COR-L47 (cell line): ENCODE results near the gene CCNK.
A peak's percentile ranks its signal among the peaks of the same experiment; 100 is the strongest.

Experiments
- DNase-seq: peaks from one replicate; lab custom pipeline; 2025; lab: John Stamatoyannopoulos, UW

CCNK gene

DNA sequence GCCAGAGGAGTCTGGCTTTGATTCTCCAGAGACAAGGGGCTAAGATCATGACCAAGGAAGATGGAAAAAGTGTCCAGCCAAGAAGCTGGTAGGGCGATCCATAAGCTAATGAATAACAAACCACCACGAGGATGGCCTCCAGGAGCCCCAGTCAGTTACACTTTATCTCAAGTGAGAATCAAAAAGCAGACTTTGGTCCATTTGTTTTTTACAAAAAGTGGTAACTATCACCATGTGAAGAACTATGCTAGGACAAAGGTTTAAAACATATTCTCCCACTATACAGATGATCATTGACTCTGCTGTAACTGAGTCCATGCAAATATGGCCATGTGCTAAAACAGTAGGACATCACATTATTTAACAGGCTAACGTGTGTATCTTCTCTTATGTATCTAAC lies 14.5 kb upstream of the CCNK start:
- DNase-seq, result no peak

DNA sequence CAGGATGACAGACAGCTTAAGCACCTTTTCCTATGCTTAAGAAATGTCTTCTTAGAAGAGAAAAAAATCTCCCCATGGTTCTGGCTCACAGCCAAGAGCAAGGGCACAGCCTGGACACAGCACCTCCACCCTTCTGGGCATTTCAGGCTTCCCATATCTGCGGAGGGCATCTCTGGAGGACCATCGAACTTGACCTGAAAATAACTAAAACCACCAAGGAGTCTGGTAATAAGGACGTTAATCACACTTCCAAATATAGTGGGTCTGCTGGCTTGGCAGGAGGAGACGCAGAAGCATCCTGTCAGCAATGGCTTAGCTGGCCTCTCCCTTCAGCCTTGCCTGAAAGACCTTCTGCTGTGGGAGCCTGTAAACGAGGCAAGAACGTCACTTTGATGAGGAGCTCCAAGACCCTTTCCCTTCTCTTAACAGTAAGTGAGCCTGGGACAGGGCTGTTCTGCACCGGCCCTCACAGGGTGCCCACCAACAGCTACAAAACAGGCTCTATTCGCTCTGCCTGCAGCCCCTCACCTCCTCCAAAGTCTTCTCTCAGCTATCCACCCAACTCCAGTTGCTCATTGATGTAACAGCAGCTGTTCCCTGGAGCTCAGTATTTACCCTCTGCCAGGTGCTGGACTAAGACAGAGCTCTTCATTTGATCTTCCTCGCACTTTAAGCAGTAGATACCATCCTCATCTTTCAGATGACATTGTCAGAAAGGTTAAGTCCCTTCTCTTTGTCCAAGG lies 13.7 kb upstream of the CCNK start:
- no peak for DNase-seq

DNA sequence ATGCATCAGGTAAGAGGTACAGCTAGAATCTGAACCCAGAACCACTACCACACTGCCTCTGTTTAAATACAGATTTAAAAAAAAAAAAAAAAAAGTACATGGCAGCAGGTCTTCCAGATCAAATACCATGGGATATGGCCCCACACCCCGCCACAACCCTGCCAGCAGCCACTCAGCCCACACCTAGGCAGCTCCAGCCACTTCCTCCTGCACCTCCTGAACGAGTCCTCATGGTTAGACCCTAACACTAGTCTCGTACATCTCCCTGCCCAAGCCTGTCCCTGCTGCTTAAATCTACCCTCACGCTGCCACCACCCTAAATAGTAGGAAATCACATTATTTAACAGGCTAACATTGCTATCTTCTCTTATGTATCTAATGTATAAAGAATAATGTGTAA lies 13.1 kb upstream of the CCNK start:
- no peak for DNase-seq

DNA sequence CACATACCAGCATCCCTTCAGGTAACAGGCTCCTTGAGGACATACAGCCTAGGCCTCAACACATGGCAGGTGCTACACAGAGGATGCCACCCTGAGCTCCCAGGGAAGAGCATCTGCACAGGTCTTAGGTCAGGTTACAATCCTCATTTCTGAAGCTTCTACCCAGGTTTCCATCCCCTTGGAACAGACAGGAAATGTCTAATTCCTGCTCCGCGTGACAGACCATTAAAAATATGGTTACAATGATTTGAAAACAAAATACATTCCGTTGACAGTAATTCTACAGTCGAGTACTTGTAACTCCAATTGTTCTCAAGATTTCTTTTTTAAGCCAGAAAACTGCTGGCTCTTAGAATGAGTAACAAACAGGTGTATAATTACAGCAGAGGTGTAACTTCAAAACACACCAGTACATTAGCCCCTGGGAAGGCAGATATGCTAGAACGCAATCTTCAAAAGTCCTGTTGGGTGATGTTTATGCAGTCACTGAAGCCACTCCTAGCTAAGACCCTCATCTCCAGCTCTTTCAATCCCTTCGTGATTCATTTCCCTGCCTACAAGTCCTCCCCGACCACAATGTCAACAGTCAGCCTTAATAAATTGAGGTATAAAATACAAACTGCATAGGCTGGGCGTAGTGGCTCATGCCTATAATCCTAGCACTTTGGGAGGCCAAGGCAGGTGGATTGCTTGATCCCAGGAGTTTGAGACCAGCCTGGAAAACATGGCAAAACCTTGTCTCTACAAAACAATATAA lies 12.2 kb upstream of the CCNK start:
- DNase-seq, result no peak

DNA sequence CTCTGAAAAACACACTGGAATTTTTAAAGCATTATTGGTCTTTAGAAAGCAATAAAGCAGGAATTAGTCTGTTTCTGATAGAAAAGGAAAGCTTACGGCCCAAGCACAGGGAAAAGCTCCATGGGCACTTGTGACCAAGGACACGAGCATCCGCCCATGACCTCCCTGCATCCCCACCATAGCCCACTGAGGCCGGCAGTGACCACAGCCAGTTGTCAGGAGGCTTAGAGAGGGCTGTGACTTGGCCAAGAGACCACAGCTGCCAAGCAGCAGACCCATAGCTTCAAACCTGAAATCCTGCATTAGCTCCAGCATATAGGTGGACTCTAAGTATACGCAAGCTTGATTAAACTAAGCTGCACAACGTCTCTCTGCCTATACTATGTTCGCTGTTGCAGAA lies 9.5 kb upstream of the CCNK start:
- no peak for DNase-seq

DNA sequence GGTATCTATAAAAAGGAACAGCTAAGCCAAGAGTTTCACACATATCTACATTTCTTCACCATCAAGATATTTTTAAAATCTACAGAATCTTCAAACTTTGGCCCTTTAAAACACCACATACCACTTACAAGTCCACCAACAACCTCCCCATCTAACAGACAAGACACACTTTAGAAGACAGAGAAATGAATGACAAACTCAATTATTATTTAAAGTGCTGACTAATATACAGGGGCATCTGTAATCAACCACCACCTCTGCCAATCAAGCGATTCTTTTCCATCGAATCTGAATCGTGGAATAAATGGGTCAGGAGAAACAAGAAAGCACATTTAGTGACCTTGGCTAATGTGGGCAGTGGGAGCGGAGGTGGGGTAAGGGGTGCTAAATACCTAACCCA lies 8.3 kb upstream of the CCNK start:
- no peak for DNase-seq

DNA sequence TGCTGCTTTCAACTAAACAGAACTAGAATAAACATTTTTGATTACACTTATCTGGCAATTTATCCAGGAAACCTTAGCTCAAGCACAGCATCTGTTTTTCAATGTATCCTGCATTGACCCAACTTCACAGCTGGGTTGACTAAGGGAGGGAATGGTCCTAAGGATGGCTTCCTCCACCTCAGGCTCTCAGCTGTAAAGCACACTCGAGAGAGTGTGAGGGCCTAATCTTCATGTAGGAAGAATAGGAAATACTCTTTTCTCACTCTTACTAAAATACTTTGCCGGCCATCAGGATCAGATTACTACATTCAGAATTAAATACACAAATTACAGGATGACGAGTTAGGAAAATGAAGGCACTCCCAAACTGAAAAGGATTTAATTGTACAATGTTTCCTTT lies 7.8 kb upstream of the CCNK start:
- DNase-seq, result no peak

DNA sequence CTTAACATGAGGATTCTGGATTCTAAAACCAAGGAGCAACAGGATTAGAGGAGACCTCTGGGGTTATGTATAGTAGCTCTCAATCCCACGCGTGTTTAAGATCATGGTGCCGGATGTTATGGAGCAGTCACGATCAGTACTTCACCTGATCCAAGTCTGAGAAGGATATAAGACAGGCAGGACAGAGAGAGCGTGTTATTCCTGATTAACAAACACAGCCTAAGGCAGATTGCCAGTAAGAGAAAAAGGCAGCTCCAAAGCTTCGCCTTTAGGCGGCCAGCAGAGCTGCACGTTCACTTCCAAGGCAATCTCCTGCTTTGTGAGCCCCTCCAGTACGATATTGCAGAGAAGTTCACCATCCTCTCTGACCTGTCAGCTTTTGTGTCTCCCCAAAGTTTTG lies 6.0 kb upstream of the CCNK start:
- no peak for DNase-seq

DNA sequence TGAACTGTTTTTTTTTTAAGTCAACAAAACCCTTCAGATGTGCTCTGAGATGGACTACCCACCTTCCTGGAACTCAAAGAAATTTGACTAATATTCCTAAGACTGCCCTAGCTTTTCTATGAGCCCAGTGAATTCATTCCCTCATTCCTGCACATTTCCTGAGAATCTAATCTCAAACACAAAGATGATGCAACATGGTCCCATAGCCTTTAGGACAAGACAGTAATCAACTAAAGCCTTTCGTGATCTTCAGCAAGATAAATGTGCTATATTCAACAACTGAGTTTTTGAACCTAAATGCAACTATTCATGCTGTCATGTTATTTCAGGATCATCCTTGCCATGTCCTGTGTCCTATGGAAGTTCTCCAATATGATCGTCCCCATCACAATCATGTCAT lies 5.5 kb upstream of the CCNK start:
- DNase-seq, result no peak

DNA sequence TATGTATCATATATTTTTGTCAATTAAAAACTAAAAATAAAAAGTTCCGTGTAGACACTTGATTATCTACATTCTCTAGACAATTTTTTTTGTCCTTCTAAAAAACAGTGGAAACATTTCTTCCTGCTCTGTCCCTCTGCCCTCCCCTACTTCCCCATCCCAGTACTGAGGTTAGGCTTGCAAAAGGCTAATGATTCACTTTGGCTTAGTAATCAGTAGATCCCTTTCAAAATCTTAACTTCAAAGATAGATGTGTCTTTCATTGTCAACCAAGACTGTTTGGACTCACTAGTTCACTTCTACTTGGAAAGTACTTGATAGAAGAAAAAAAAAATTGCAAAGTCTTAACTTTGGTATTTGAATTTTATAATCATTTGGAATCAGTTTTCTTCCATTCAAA lies 4.3 kb upstream of the CCNK start:
- DNase-seq, result no peak

DNA sequence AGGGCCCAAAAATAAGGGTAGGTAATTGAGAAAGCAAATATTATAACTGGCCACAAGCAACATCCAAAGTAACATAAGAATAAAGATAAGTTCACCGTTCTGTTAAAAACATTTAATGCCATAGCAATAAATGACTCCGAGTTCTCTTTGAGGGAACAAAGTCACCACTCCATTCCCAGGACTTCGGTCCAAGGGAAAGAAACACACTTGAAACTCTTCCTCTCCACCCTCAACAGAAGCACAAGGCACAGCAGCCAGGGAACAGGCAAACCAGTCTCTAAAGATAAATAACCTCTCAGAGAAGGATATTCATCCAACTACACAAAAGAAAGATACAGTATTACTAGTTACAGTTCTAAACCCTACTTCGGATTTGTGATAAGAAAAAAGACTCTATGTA lies 3.1 kb upstream of the CCNK start:
- DNase-seq, result no peak

DNA sequence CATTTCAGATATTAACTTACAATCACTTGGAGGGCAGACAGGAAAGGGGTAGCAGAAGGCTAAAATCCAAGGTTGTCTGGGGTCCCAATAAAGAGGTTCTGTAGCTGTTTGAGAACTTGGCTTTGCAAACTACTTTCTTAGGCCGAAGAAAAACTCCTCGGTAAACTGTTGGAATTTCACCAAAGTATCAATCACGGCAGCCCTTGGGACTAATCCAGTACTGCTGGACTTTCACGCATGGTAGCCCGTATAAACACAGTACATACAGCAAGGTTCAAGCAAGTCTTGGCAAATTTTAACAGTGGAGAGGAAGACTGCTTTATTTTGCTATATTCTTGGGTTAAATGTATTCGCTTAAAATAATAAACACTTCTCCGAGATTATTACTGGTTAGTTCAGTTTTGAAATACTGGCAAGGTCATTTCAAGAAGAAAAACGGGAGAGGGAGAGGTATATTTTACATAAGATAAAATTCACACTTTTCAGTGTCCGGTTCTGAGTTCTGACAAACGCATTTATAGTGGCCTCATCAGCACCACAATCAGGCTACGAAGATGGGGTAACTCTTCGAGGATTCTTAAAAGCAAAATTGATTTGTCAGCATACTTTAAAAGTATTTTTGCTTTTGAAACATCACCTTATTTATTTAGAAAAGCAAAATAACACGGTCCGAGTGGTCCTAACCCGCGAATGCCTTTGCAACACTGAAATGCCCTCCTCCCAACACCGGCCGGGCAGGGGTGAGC lies 1.9 kb upstream of the CCNK start:
- no peak for DNase-seq

DNA sequence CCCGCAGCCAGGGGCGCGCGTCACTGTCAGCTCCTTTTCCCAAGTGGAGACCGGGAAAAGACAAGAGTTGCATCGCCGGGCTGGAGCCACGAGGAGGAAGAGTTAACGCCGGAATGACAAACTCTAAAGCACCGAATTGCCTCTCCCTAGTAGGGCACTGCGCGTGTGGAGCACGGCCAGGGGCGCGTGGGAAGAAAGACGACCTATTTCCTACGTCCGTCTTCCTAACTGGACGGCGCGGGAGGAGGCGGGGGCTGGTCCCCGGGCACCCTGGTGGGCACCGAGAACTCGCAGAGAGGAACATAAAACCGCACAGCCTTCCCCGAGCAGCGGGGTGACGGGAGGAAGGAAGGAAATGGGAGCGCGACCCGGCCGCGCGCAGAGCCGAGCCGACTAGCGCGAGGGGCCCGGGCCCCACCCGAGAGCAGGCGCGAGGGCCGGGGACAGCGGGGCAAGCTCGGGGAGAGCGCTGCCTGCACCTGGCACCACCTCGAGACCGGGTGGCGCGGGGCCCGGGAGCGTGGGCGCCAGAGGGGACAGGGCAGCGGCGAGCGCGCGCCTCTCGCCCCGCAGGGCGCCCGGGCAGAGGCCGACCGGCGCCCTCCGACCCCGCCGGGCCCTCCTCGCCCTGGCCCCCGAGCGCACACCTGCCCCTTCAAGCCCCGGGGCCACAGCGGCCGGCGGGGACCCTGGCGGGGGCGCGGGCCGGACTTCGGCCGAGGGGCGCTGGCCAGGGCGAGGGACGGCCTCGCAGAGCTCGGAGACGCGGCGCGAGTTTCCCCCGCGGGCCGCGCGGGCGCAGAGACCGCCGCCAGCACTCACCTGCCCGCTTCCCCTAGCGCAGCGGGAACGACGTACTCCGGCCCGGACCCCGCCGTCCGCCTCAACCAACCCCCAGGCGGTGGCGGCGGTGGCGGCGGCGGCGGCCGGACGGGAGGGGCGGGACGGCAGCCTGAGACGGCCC lies 1.0 kb upstream of the CCNK start, which contains the start of gene SETD3:
Gene SETD3 (minus strand): TSS at position 954 of the 964 bp plus-strand sequence. CDS start 15,054 bp downstream, outside the sequence.
- DNase-seq, result peak; percentile 43

DNA sequence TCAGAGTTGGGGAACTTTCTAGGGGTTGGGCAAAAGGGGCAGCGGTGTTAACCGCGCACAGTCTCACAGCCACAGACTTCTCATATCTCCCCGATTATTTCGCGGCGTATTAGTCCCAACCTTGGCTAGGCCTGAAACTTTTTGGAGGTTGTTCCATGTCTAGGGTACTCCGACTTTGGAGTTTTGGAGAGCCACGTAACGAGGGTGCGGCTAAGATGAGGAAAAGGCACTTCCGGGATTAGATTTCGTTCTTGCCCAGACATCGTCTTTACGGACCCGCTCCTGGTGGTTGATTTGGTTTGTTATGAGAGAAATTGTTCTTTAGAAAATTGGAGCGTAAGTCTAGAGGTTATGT lies 513 bp downstream of the CCNK start:
- DNase-seq, result no peak

DNA sequence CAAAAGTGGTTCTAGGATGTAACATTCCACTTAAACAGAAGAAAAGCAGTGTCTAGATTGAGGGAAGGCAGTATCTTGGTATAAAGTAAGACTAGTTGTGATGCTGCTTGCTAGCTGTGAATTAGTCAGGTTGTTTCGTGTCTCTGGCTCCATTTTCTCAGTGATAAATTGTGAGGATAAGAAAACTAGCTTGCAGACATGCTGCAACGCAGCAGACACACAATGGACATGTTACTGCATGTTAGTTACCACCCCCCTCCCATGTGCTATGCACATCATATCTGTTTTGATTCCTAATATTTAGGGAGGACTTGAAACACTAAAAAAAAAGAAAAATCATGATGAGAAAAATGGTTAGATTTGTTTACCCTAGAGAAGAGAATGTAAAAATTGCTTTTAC lies 2.9 kb downstream of the CCNK start:
- DNase-seq, result no peak

DNA sequence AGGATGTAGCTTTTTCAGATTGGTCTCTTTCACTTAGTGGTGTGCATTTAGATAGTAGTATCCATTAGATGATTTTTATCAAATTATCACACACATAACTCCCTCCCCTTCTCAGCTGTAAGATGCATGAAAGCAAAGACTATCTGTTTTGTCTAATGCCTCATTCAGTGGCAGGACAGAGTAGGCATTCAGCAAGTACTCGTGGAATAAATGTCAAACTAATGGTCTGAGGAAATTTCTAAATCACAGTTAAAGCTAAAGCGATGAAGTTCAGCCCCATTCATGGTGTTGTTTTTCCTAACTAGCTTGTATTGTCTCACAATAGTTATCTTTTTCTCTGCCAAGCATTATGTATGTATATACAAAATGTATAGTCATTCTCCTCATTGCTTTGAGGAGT lies 16.1 kb downstream of the CCNK start:
- DNase-seq, result no peak

DNA sequence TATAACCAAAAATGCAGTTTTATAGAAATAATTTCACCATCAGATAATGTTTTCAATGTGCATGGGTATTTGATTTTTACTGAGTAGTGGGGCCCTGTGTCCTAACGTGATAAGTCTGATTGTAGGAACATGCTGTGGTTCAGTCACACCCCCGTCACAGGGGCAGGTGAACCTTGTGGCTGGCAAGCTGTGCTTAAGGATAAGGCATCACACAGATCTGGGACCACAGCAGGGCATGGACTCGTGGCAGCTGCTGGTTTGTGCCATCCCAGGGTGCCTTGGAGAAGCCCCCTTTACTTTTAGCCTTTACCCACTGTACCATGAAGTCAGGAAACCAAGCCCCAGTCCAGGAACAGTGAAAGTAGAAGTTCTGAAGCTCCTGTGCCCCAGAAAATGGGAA lies 16.7 kb downstream of the CCNK start:
- DNase-seq, result no peak

DNA sequence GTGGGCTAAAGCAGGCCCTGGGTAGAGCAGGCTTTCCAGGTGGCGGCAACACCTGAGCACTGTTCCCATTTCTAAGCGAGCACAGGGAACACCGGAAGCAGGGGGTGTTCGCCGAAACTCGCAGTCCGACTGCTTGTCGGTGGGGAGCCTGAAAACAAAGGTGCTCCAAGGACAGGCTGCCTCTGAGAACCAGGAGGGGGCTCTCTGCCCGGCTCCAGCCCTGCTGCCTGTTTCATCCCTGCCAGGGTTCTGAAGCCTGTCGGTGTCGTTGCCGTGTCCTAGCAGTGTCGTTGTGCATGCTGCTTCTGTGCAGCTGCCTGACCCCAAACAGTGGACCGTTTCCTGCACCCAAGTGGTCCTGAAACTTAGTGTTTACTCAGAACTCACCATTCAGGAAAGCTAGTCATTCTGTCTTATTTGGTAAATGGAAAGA lies 21.8 kb downstream of the CCNK start:
- no peak for DNase-seq

DNA sequence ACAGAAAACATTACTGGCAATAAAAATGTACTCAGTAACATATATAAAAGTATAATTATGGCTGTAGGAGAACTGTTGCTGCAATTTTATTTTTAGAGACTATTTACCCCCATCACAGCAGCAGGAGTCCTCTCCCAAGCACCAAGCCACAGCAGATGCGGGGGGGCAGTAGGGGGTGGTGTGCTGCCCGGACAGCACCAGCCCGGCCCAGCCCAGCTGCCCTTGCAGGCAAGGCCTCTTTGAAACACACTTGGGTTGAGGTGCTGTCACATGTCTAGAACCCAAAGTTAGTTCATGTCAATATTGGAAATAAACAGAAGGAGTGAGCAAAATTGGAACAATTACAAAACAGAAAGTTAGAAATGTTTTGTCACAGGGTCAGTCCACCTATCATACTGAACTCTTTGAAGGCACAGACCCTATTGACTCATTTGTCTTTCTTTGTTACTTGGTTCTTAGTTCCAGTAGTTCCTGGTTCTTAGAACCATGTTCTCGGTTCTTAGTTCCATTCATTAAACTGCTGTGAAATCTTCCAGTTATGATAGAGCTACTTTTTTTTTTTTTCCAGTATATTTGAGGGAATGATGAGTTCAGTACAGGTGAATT lies 22.7 kb downstream of the CCNK start:
- no peak for DNase-seq

DNA sequence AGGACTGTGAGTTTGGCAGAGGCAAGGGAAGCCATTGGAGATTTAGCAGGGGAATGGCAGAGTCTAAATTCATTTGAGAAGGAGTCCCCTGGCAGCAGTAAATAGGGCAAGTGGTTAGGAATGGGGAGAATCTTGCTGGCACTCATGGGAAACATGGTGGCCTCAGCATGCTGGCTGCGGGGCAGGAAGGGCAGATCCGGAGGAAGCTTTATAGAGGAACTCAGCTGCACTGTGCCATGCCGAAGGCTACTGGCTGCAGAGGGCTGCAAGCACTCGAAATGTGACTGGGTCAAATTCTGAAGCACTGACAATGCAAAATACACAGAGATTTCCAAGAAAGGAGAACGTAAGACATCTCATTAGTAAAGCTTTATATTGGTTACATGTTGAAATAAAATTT lies 23.9 kb downstream of the CCNK start:
- DNase-seq, result no peak

DNA sequence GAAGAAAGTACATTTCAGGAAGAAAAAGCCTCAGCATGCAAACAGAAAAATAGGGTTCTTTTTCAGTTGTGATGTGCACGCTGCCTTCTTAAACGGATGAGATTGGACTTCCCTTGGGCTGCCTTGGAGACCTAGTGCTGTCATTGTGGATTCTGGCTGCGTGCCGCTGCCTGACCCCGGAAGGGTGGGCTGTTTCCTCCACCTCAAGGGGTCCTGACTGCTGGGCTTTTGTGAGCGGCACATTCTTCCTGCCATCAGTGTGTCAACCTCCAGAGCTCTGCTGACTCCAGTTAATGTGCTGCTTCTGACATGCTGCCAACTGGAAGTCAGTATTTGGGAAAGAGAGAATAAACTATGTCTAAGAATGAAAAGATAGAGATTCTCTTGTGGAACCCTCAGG lies 25.1 kb downstream of the CCNK start:
- DNase-seq, result no peak
